Keratinocyte (primary cell): ENCODE data around the gene TRAF3IP1. TPM values are rescaled to one million over a fixed set of nuclear protein-coding genes. Genes with fewer than 3 reads are reported as not detected.

Experiments used
- DNase-seq: peaks from one replicate; pipeline ENCODE4 v3.0.0-alpha.2; 2011; ENCODE audit warnings: low read depth, missing footprints, low spot score
- FAIRE-seq: peaks from 2 replicates; lab custom pipeline; 2011; peaks lifted over from hg19 to GRCh38; lab: Jason Lieb, UNC
- H2AFZ ChIP-seq: 2 replicates; pipeline ENCODE4 v1.6.0; 2012; ENCODE audit warnings: low read length, control low read depth, inconsistent platforms; ENCODE audit not compliant: control insufficient read depth
- H3K27ac ChIP-seq: 2 replicates; pipeline ENCODE4 v1.5.1; 2011; ENCODE audit warnings: low read length; ENCODE audit not compliant: control insufficient read depth, insufficient read depth
- H3K27me3 ChIP-seq: 3 replicates; pipeline ENCODE4 v1.6.0; 2011; ENCODE audit warnings: low read length; ENCODE audit not compliant: control insufficient read depth, insufficient read depth; ENCODE audit errors: extremely low read depth
- H3K36me3 ChIP-seq, 2 experiments: 2 replicates in 1 of 2; 3 replicates in 1 of 2; pipeline ENCODE4 v1.5.1; 2011; ENCODE audit warnings: low read length in 2 of 2, mild to moderate bottlenecking in 1 of 2; ENCODE audit not compliant: control insufficient read depth in 2 of 2, insufficient read depth in 2 of 2; ENCODE audit errors: extremely low read depth in 1 of 2
- H3K4me1 ChIP-seq: 3 replicates; pipeline ENCODE4 v1.5.1; 2011; ENCODE audit warnings: low read length; ENCODE audit not compliant: control insufficient read depth, insufficient read depth; ENCODE audit errors: extremely low read depth
- H3K4me2 ChIP-seq: 3 replicates; pipeline ENCODE4 v1.6.0; 2011; ENCODE audit warnings: low read depth, low read length; ENCODE audit not compliant: control insufficient read depth, insufficient read depth; ENCODE audit errors: extremely low read depth
- H3K4me3 ChIP-seq, 3 experiments: fragments of 200-600 bp in 1 of 3; sonication (generic) in 1 of 3; 2 replicates in 2 of 3; 3 replicates in 1 of 3; pipeline ENCODE4 v1.5.1; 2011 to 2016; ENCODE audit warnings: low read length in 3 of 3, mild to moderate bottlenecking in 3 of 3, control low read depth in 2 of 3, inconsistent platforms in 1 of 3, low read depth in 1 of 3, mixed read lengths in 1 of 3, mixed run types in 1 of 3, moderate library complexity in 1 of 3; ENCODE audit not compliant: control insufficient read depth in 2 of 3, insufficient read depth in 2 of 3; ENCODE audit errors: extremely low read depth in 1 of 3
- H3K79me2 ChIP-seq: 2 replicates; pipeline ENCODE4 v1.6.0; 2012; ENCODE audit warnings: low read length; ENCODE audit not compliant: control insufficient read depth, insufficient read depth
- H3K9ac ChIP-seq: 3 replicates; pipeline ENCODE4 v1.6.0; 2011; ENCODE audit warnings: low read length; ENCODE audit not compliant: control insufficient read depth, insufficient read depth; ENCODE audit errors: extremely low read depth
- H3K9me1 ChIP-seq: 3 replicates; pipeline ENCODE4 v1.6.0; 2011; ENCODE audit warnings: low read length; ENCODE audit not compliant: control insufficient read depth, insufficient read depth; ENCODE audit errors: extremely low read depth
- H3K9me3 ChIP-seq: 2 replicates; pipeline ENCODE4 v1.5.1; 2012; ENCODE audit warnings: low read depth, low read length; ENCODE audit not compliant: control insufficient read depth
- H4K20me1 ChIP-seq: 3 replicates; pipeline ENCODE4 v1.6.0; 2011; ENCODE audit warnings: low read length; ENCODE audit not compliant: control insufficient read depth, insufficient read depth; ENCODE audit errors: extremely low read depth
- EZH2 ChIP-seq: IDR thresholded peaks from one replicate; pipeline ENCODE4 v1.6.1; 2012; ENCODE audit warnings: inconsistent platforms, mild to moderate bottlenecking, low read length, moderate library complexity
- dilution Hi-C: fragments of 300-500 bp; cut with MboI; formaldehyde crosslinking; loops from one replicate; pipeline ENCODE4 v1.7.0; 2020; ENCODE audit warnings: low sequenced_read_pairs; ENCODE audit not compliant: extremely low pct_ligation_motif_present
- polyA plus RNA-seq, 5 experiments: library from polyadenylated mRNA; depleted of rRNA in 3 of 5; stranded (reverse) in 3 of 5; stranded (forward) in 1 of 5; unstranded in 1 of 5; fragments of >200 nt; gene quantifications; 1 replicate in 1 of 5; 2 replicates in 3 of 5; 3 replicates in 1 of 5; pipeline versions ENCODE4 v1.2.1 to v1.2.3, GENCODE V29; 2011 to 2012; ENCODE audit warnings: missing spikeins in 2 of 5, low read depth in 1 of 5, low replicate concordance in 1 of 5
- TF ChIP-seq, protein P1 (sequence below), 3 experiments: IDR thresholded peaks in 1 of 3; conservative IDR thresholded peaks in 1 of 3; optimal IDR thresholded peaks in 1 of 3; 2 replicates in 2 of 3; 3 replicates in 1 of 3; pipeline versions ENCODE3 to v1.5.1; 2011; ENCODE audit warnings: low read length in 3 of 3, mild to moderate bottlenecking in 3 of 3, moderate library complexity in 2 of 3, control low read depth in 1 of 3, inconsistent platforms in 1 of 3; ENCODE audit not compliant: insufficient read depth in 2 of 3; ENCODE audit errors: extremely low read depth in 1 of 3

The TRAF3IP1 gene
- polyA plus RNA-seq, 1 donor (not counting 4 experiments of a cell fraction or from before 2014, with no cell fraction given) = 7.0 TPM

DNA sequence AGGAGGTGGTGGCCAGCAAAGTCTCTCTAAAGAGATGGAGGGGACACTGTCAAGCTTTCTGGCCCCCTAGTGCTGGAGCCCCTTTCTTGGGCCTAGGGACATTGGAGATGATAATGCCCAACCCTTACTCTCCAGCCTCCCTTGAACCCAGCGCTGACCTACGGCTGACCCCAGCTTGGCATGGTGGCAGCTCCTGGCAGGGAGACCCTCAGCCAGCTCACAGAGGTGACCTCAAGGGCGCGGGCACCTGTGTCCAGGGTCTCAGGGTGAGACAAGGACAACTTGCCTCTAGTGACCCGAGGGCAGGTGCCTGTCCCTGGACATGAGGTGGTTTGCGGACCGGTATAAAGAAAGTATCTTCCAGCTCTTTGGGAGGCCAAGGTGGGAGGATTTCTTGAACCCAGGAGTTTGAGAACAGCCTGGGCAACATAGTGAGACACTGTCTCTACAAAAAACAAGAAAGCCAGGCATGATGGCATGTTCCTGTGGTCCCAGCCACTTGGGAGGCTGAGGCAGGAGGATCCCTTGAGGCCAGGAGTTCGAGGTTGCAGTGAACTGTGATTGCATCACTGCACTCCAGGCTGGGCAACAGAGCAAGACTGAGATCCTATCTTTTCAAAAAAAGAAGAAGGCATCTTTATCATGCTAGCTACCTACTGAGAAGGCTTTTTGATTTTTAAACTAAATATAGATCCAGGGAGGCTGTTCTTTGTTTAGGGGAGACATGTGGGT is 28.6 kb upstream of the TRAF3IP1 start:
- peak overlapping the region; percentile 98 for H3K27ac ChIP-seq
- H3K4me1 ChIP-seq = peaks cover 36% of the 10 kb centered on the region
- no peak for FAIRE-seq

DNA sequence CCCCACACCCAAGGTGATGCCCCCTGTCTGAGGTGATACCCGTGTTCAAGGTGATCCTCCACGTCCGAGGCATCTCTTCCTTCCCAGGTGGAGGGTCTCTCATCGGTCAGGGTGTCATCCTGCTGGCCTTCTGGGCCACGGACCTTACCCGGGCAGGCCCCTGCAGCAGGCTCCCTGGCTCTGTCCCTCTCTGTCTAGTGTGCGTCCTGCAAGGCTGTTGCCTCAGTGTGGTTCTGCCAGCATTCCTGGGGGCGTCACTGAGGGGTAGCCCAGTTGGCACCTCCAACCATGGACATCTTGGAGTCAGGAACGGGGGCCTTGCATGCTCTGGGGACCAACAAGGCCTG is 26.3 kb upstream of the TRAF3IP1 start:
- no peaks in the 10 kb centered on the region for H3K9me1 ChIP-seq
- no peak overlapping the region for H2AFZ ChIP-seq
- FAIRE-seq = no peak
- H3K27ac ChIP-seq = no peak overlapping the region
- no peaks in the 10 kb centered on the region for H3K9me3 ChIP-seq
- H3K4me2 ChIP-seq = no peak overlapping the region
- no peak overlapping the region for H3K9ac ChIP-seq
- dilution Hi-C loops = no loop called here
- H3K4me1 ChIP-seq = peaks cover 20% of the 10 kb centered on the region
- no peak overlapping the region for H3K4me3 ChIP-seq
- no peaks in the 10 kb centered on the region for H3K79me2 ChIP-seq
- no peak for TF ChIP-seq EZH2
- TF ChIP-seq, protein P1, sequence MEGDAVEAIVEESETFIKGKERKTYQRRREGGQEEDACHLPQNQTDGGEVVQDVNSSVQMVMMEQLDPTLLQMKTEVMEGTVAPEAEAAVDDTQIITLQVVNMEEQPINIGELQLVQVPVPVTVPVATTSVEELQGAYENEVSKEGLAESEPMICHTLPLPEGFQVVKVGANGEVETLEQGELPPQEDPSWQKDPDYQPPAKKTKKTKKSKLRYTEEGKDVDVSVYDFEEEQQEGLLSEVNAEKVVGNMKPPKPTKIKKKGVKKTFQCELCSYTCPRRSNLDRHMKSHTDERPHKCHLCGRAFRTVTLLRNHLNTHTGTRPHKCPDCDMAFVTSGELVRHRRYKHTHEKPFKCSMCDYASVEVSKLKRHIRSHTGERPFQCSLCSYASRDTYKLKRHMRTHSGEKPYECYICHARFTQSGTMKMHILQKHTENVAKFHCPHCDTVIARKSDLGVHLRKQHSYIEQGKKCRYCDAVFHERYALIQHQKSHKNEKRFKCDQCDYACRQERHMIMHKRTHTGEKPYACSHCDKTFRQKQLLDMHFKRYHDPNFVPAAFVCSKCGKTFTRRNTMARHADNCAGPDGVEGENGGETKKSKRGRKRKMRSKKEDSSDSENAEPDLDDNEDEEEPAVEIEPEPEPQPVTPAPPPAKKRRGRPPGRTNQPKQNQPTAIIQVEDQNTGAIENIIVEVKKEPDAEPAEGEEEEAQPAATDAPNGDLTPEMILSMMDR (optimal IDR thresholded peaks at IDR 0.05 in 1 of 3, IDR thresholded peaks at IDR 0.05 in 1 of 3, conservative IDR thresholded peaks at IDR 0.05 in 1 of 3; ENCODE audit: extremely low read depth in 1 of 3, insufficient read depth in 2 of 3, low read length in 3 of 3) = no peak
- DNase-seq = no peak
- no peaks in the 10 kb centered on the region for H4K20me1 ChIP-seq
- peaks cover 11% of the 10 kb centered on the region for H3K27me3 ChIP-seq
- H3K36me3 ChIP-seq = no peaks in the 10 kb centered on the region

More for the DNA sequence above, 28.6 kb upstream of the TRAF3IP1 start:
- no peak overlapping the region for H3K4me3 ChIP-seq
- TF ChIP-seq, protein P1 (optimal IDR thresholded peaks at IDR 0.05 in 1 of 3, IDR thresholded peaks at IDR 0.05 in 1 of 3, conservative IDR thresholded peaks at IDR 0.05 in 1 of 3; ENCODE audit: extremely low read depth in 1 of 3, insufficient read depth in 2 of 3, low read length in 3 of 3) = no peak
- TF ChIP-seq EZH2 = no peak
- no peaks in the 10 kb centered on the region for H4K20me1 ChIP-seq
- no peaks in the 10 kb centered on the region for H3K36me3 ChIP-seq
- H3K79me2 ChIP-seq = no peaks in the 10 kb centered on the region
- dilution Hi-C loops = no loop called here
- H3K4me2 ChIP-seq = no peak overlapping the region
- H3K9ac ChIP-seq = no peak overlapping the region
- H3K9me3 ChIP-seq = no peaks in the 10 kb centered on the region
- no peak for DNase-seq
- H3K9me1 ChIP-seq = no peaks in the 10 kb centered on the region
- H3K27me3 ChIP-seq = peaks cover under 1% of the 10 kb centered on the region
- no peak overlapping the region for H2AFZ ChIP-seq
